ENCODE data around the gene NIT1.

NIT1 gene

DNA sequence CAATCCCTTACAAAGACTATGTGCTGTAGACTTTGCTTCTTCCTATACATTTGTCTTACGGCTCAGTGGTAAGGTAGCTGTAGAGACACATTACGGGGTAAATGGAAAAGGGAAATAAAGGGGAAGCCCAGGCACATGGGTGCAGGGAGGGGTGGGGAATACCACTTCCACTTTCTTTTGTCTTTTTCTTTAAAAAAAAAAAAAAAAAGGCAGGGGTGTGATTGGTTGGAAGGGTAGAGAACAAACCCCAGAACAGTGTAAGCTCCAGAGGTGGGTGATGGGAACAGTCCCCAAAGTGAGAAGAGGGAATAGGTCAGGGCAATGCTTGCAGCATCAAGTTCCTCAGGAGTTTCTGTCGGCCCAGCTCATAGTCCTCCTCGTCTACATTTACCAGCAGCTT lies 3.9 kb downstream of the NIT1 start:
- no peak for TF ChIP-seq EZH2phosphoT487 (IDR thresholded peaks at IDR 0.05; ENCODE audit: low read depth)
- TF ChIP-seq, protein P1, sequence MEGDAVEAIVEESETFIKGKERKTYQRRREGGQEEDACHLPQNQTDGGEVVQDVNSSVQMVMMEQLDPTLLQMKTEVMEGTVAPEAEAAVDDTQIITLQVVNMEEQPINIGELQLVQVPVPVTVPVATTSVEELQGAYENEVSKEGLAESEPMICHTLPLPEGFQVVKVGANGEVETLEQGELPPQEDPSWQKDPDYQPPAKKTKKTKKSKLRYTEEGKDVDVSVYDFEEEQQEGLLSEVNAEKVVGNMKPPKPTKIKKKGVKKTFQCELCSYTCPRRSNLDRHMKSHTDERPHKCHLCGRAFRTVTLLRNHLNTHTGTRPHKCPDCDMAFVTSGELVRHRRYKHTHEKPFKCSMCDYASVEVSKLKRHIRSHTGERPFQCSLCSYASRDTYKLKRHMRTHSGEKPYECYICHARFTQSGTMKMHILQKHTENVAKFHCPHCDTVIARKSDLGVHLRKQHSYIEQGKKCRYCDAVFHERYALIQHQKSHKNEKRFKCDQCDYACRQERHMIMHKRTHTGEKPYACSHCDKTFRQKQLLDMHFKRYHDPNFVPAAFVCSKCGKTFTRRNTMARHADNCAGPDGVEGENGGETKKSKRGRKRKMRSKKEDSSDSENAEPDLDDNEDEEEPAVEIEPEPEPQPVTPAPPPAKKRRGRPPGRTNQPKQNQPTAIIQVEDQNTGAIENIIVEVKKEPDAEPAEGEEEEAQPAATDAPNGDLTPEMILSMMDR (IDR thresholded peaks at IDR 0.05; ENCODE audit: low read depth, low read length): no peak
- H3K36me3 ChIP-seq (replicated peaks; ENCODE audit: low read depth, low read length): peaks cover 59% of the 10 kb centered on the region
- H3K9ac ChIP-seq (ENCODE audit: low read length): peak overlapping the region; percentile 1; the same call in 1 of the 2 replicates
- H4K20me1 ChIP-seq (ENCODE audit: insufficient read depth, low read length): no peaks in the 10 kb centered on the region
- H3K27ac ChIP-seq (ENCODE audit: low read length): peak overlapping the region; percentile 42
- H3K4me1 ChIP-seq (ENCODE audit: low read length): peaks cover 34% of the 10 kb centered on the region
- H3K79me2 ChIP-seq (ENCODE audit: low read length): peaks cover 42% of the 10 kb centered on the region
- no peak overlapping the region for H3K4me3 ChIP-seq (ENCODE audit: low read length)
- H3K27me3 ChIP-seq (ENCODE audit: low read depth, low read length): no peaks in the 10 kb centered on the region
- peak overlapping the region; percentile 43 for H3K4me2 ChIP-seq (ENCODE audit: low read length)
- H3K9me3 ChIP-seq (ENCODE audit: insufficient read depth, low read length): no peaks in the 10 kb centered on the region
- H2AFZ ChIP-seq (ENCODE audit: low read depth, low read length): no peak overlapping the region

DNA sequence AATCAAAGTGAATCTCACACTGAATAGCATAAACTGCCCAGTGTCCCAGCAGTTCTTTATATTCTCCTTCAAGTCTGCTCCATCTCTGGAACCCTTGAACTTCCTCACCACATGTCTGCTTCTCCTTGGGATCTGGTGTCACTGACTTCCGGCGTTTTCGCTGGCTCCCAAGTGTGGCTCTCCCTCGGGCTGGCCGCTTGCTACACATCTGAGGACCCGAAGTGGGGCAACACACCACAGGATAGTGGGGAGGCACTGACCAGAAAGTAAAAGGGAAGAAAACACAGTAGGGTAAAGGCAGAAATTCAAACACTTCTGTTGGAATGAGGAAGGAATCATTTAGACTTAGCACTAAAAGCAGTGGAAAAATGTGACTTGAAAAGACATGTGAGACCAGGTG lies 5.1 kb downstream of the NIT1 start:
- H3K9ac ChIP-seq (ENCODE audit: low read length): no peak overlapping the region
- H3K27me3 ChIP-seq (ENCODE audit: low read depth, low read length): no peaks in the 10 kb centered on the region
- no peak overlapping the region for H2AFZ ChIP-seq (ENCODE audit: low read depth, low read length)
- no peaks in the 10 kb centered on the region for H3K9me3 ChIP-seq (ENCODE audit: insufficient read depth, low read length)
- no peak overlapping the region for H3K4me2 ChIP-seq (ENCODE audit: low read length)
- no peak overlapping the region for H3K4me3 ChIP-seq (ENCODE audit: low read length)
- H4K20me1 ChIP-seq (ENCODE audit: insufficient read depth, low read length): 0 out of 2 replicates have a peak, but pooled peaks cover 4% of the 10 kb centered on the region
- peaks cover 40% of the 10 kb centered on the region for H3K79me2 ChIP-seq (ENCODE audit: low read length)
- no peak for TF ChIP-seq EZH2phosphoT487 (IDR thresholded peaks at IDR 0.05; ENCODE audit: low read depth)
- TF ChIP-seq, protein P1 (IDR thresholded peaks at IDR 0.05; ENCODE audit: low read depth, low read length): no peak
- H3K4me1 ChIP-seq (ENCODE audit: low read length): peaks cover 33% of the 10 kb centered on the region
- H3K36me3 ChIP-seq (replicated peaks; ENCODE audit: low read depth, low read length): peaks cover 70% of the 10 kb centered on the region
- H3K27ac ChIP-seq (ENCODE audit: low read length): no peak overlapping the region

DNA sequence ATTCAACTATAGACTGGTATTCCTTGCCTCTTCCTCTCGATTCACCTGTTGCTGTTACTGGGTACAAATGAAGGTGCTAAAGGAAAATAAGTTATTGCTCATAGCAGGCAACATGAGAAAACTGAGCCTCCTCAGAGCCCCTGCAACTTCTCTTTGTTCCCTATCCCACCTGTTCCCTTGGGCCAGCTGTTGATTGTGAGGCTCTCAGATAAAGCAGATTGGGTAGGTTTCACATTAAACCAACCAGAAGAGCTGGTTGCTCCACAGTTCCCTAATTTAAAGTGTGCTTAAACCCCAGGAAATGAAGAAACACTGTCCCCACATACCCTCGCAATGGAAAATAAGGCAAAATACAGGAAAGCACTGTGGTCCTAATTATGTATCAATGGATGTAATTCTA lies 9.7 kb downstream of the NIT1 start:
- H2AFZ ChIP-seq (ENCODE audit: low read depth, low read length): no peak overlapping the region
- no peak overlapping the region for H3K27ac ChIP-seq (ENCODE audit: low read length)
- H3K36me3 ChIP-seq (replicated peaks; ENCODE audit: low read depth, low read length): peaks cover 61% of the 10 kb centered on the region
- no peaks in the 10 kb centered on the region for H3K27me3 ChIP-seq (ENCODE audit: low read depth, low read length)
- no peak overlapping the region for H3K9ac ChIP-seq (ENCODE audit: low read length)
- H3K4me1 ChIP-seq (ENCODE audit: low read length): peaks cover 10% of the 10 kb centered on the region
- no peak overlapping the region for H3K4me2 ChIP-seq (ENCODE audit: low read length)
- H3K4me3 ChIP-seq (ENCODE audit: low read length): no peak overlapping the region
- no peaks in the 10 kb centered on the region for H3K9me3 ChIP-seq (ENCODE audit: insufficient read depth, low read length)
- H3K79me2 ChIP-seq (ENCODE audit: low read length): peaks cover 52% of the 10 kb centered on the region
- TF ChIP-seq, protein P1 (IDR thresholded peaks at IDR 0.05; ENCODE audit: low read depth, low read length): no peak
- TF ChIP-seq EZH2phosphoT487 (IDR thresholded peaks at IDR 0.05; ENCODE audit: low read depth): no peak
- 0 out of 2 replicates have a peak, but pooled peaks cover 5% of the 10 kb centered on the region for H4K20me1 ChIP-seq (ENCODE audit: insufficient read depth, low read length)

DNA sequence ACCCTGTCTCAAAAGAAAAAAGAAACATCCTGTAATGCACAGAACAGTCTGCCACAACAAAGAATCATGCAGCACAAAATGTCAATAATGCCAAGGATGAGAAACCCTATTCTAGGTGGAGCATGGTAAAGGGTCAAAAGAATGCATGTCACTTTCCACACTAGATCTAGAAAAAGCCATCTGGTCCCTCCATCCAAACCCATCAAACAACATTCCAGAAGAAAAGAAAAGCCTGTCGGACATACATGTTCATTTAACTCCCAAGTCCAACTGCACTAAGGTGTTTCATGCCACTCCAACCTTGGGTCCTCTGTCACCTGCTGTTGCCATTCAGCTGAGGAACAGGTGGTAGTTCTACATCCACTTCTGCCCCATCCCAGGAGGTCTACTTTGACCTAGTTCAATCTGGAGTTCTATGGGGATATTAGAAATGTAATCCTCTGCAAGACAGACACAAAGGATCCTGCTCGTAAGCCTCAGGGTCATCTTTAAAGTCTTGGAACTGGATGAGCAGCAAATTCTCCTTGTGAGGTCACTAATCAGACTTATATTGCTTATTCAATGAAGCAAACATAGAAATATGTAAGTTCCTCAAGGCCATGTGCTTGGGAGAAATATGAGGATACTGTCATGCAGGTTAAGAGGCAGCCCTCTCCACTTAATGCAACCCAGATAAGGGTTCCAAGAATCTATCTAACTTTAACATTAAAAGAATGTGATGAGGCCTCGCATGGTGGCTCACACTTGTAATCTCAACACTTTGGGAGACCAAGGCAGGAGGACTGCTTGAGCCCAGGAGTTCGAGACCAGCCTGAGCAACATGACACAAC lies 10.9 kb downstream of the NIT1 start:
- Histone ChIP-seq H3K27me3 (ENCODE audit: low read depth, low read length) (no peaks in the 10 kb centered on the region), H3K4me3 (ENCODE audit: low read length) (no peak overlapping the region), H3K36me3 (replicated peaks; ENCODE audit: low read depth, low read length) (peaks cover 53% of the 10 kb centered on the region), H3K4me1 (ENCODE audit: low read length) (peaks cover 14% of the 10 kb centered on the region), H3K9ac (ENCODE audit: low read length) (no peak overlapping the region), H3K4me2 (ENCODE audit: low read length) (no peak overlapping the region), H3K27ac (ENCODE audit: low read length) (no peak overlapping the region), H2AFZ (ENCODE audit: low read depth, low read length) (no peak overlapping the region), H3K9me3 (ENCODE audit: insufficient read depth, low read length) (no peaks in the 10 kb centered on the region), H4K20me1 (ENCODE audit: insufficient read depth, low read length) (0 out of 2 replicates have a peak, but pooled peaks cover 5% of the 10 kb centered on the region), H3K79me2 (ENCODE audit: low read length) (peaks cover 61% of the 10 kb centered on the region)
- TF ChIP-seq EZH2phosphoT487 (IDR thresholded peaks at IDR 0.05; ENCODE audit: low read depth): no peak
- TF ChIP-seq, protein P1 (IDR thresholded peaks at IDR 0.05; ENCODE audit: low read depth, low read length): no peak
